PC-3 (cell line): ENCODE results near the gene ADARB2.

Experiments
- EZH2 ChIP-seq: fragments of 300-600 bp; sonication (generic); IDR thresholded peaks from one replicate; pipeline ENCODE4 v1.6.1; 2017; ENCODE audit warnings: antibody characterized with exemption, mild to moderate bottlenecking, low read length; ENCODE audit not compliant: unreplicated experiment
- EZH2phosphoT487 ChIP-seq: fragments of 300-600 bp; sonication (generic); IDR thresholded peaks from 2 replicates; pipeline ENCODE4 v1.6.1; 2018; ENCODE audit warnings: mild to moderate bottlenecking, antibody characterized with exemption, low read length, borderline replicate concordance
- TF ChIP-seq, protein P1 (sequence below): fragments of 300-600 bp; sonication (generic); conservative IDR thresholded peaks from 2 replicates; pipeline ENCODE4 v1.5.1; 2017; ENCODE audit warnings: antibody characterized with exemption, low read depth, mild to moderate bottlenecking, low read length

DNA sequence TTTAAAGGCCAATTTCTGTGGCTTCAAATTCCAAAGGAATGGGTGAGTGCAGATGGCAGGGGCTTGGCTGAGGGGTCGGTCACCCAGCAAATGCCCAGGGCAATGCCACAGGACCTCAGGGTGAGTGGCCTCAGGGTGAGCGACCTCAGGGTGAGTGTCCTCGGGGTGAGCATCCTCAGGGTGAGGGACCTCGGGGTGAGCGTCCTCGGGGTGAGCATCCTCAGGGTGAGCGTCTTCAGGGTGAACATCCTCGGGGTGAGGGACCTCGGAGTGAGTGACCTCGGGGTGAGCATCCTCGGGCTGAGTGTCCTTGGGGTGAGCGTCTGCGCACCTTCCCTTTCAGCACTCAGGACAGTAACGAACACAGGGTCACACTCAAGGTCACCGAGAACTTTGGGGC is 59.2 kb downstream of the ADARB2 start:
- TF ChIP-seq, protein P1, sequence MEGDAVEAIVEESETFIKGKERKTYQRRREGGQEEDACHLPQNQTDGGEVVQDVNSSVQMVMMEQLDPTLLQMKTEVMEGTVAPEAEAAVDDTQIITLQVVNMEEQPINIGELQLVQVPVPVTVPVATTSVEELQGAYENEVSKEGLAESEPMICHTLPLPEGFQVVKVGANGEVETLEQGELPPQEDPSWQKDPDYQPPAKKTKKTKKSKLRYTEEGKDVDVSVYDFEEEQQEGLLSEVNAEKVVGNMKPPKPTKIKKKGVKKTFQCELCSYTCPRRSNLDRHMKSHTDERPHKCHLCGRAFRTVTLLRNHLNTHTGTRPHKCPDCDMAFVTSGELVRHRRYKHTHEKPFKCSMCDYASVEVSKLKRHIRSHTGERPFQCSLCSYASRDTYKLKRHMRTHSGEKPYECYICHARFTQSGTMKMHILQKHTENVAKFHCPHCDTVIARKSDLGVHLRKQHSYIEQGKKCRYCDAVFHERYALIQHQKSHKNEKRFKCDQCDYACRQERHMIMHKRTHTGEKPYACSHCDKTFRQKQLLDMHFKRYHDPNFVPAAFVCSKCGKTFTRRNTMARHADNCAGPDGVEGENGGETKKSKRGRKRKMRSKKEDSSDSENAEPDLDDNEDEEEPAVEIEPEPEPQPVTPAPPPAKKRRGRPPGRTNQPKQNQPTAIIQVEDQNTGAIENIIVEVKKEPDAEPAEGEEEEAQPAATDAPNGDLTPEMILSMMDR = no peak
- TF ChIP-seq EZH2phosphoT487 = no peak
- no peak for TF ChIP-seq EZH2
